Smooth muscle cell of the umbilical artery (primary cell): ENCODE data around the gene VPS13A. TPM values are rescaled to one million over a fixed set of nuclear protein-coding genes. Genes with fewer than 3 reads are reported as not detected.

Experiments used
- total RNA-seq: library from RNA; depleted of rRNA; stranded (reverse); fragments of >200 nt; gene quantifications from 2 replicates; pipeline ENCODE4 v1.2.3, GENCODE V29; 2014

VPS13A gene
- 28.2 and 37.2 TPM in 2 replicates for total RNA-seq

GRCh38 chr9:77177143-77177893, at the start of gene VPS13A:
Gene VPS13A, plus strand, starts transcription at chr9:77177534. Its CDS starts 171 bp downstream, at chr9:77177705.

Other genes starting within 250 kb of the VPS13A start
- not detected in 2 replicates for gene FOXB2, start 157.9 kb upstream of the VPS13A start, total RNA-seq